Measurements from ENCODE around the gene GLT1D1.

Gene GLT1D1

GRCh38 chr12:128856035-128856790, 2.9 kb downstream of the GLT1D1 start:
- no peak for DNase-seq (ENCODE audit: low read depth in 2 of 2)

- DNase-seq (ENCODE audit: low read depth in 2 of 2): no peak
Measured at GRCh38 chr12:128856791-128857078, 3.5 kb downstream of the GLT1D1 start.

- DNase-seq (ENCODE audit: low read depth in 2 of 2): no peak
Measured at GRCh38 chr12:128857133-128857763, 4.0 kb downstream of the GLT1D1 start.

GRCh38 chr12:128859311-128859710, 6.0 kb downstream of the GLT1D1 start:
- no peak for DNase-seq (ENCODE audit: low read depth in 2 of 2)

GRCh38 chr12:128861226-128862016, 8.1 kb downstream of the GLT1D1 start:
- DNase-seq (ENCODE audit: low read depth in 2 of 2): no peak

- DNase-seq (ENCODE audit: low read depth in 2 of 2): no peak
Measured at GRCh38 chr12:128863957-128864356, 10.7 kb downstream of the GLT1D1 start.

GRCh38 chr12:128864516-128865186, 11.4 kb downstream of the GLT1D1 start:
- DNase-seq (ENCODE audit: low read depth in 2 of 2): no peak

- DNase-seq (ENCODE audit: low read depth in 2 of 2): no peak
Measured at GRCh38 chr12:128867466-128867865, 14.2 kb downstream of the GLT1D1 start.

GRCh38 chr12:128871516-128871892, 18.2 kb downstream of the GLT1D1 start:
- no peak for DNase-seq (ENCODE audit: low read depth in 2 of 2)

- no peak for DNase-seq (ENCODE audit: low read depth in 2 of 2)
Measured at GRCh38 chr12:128872303-128872702, 19.0 kb downstream of the GLT1D1 start.

- no peak for DNase-seq (ENCODE audit: low read depth in 2 of 2)
Measured at GRCh38 chr12:128876559-128876958, 23.3 kb downstream of the GLT1D1 start.

GRCh38 chr12:128879898-128880764, 26.9 kb downstream of the GLT1D1 start:
- DNase-seq (ENCODE audit: low read depth in 2 of 2): no peak

GRCh38 chr12:128891856-128892255, 38.6 kb downstream of the GLT1D1 start:
- DNase-seq (ENCODE audit: low read depth in 2 of 2): no peak

GRCh38 chr12:128903236-128903635, 50.0 kb downstream of the GLT1D1 start:
- DNase-seq (ENCODE audit: low read depth in 2 of 2): no peak

- DNase-seq (ENCODE audit: low read depth in 2 of 2): no peak
Measured at GRCh38 chr12:128905003-128905544, 51.8 kb downstream of the GLT1D1 start.

GRCh38 chr12:128906485-128907137, 53.3 kb downstream of the GLT1D1 start:
- no peak for DNase-seq (ENCODE audit: low read depth in 2 of 2)

- DNase-seq (ENCODE audit: low read depth in 2 of 2): no peak
Measured at GRCh38 chr12:128908254-128908653, 55.0 kb downstream of the GLT1D1 start.

- DNase-seq (ENCODE audit: low read depth in 2 of 2): no peak
Measured at GRCh38 chr12:128909653-128910052, 56.4 kb downstream of the GLT1D1 start.

- no peak for DNase-seq (ENCODE audit: low read depth in 2 of 2)
Measured at GRCh38 chr12:128910629-128911028, 57.4 kb downstream of the GLT1D1 start.

GRCh38 chr12:128911861-128912260, 58.6 kb downstream of the GLT1D1 start:
- no peak for DNase-seq (ENCODE audit: low read depth in 2 of 2)

Data from fibroblast of skin of left biceps (primary cell).